ENCODE data around the gene FADS2.

FADS2 gene

GRCh38 chr11:61820174-61820573, 7.9 kb upstream of the FADS2 start:
- TF ChIP-seq GATA2 (IDR thresholded peaks at IDR 0.05; ENCODE audit: low read depth, low read length) (no peak), GATA3 (IDR thresholded peaks at IDR 0.05; ENCODE audit: low read depth, low read length) (no peak)

- TF ChIP-seq GATA3 (IDR thresholded peaks at IDR 0.05; ENCODE audit: low read depth, low read length), result no peak
- TF ChIP-seq GATA2 (IDR thresholded peaks at IDR 0.05; ENCODE audit: low read depth, low read length), result no peak
These were observed 1.1 kb upstream of the FADS2 start for GRCh38 chr11:61826930-61827570.

- TF ChIP-seq GATA2 (IDR thresholded peaks at IDR 0.05; ENCODE audit: low read depth, low read length) (no peak), GATA3 (IDR thresholded peaks at IDR 0.05; ENCODE audit: low read depth, low read length) (no peak)
These were observed 204 bp downstream of the FADS2 start for GRCh38 chr11:61828379-61828628.

GRCh38 chr11:61828629-61829407, 718 bp downstream of the FADS2 start:
- TF ChIP-seq GATA2 (IDR thresholded peaks at IDR 0.05; ENCODE audit: low read depth, low read length) (no peak), GATA3 (IDR thresholded peaks at IDR 0.05; ENCODE audit: low read depth, low read length) (no peak)

GRCh38 chr11:61829806-61830205, 1.7 kb downstream of the FADS2 start:
- TF ChIP-seq GATA3 (IDR thresholded peaks at IDR 0.05; ENCODE audit: low read depth, low read length), result no peak

GRCh38 chr11:61830237-61831105, 2.4 kb downstream of the FADS2 start:
- TF ChIP-seq GATA2 (IDR thresholded peaks at IDR 0.05; ENCODE audit: low read depth, low read length) (no peak), GATA3 (IDR thresholded peaks at IDR 0.05; ENCODE audit: low read depth, low read length) (no peak)

GRCh38 chr11:61832207-61832606, 4.1 kb downstream of the FADS2 start:
- TF ChIP-seq GATA2 (IDR thresholded peaks at IDR 0.05; ENCODE audit: low read depth, low read length), result no peak
- no peak for TF ChIP-seq GATA3 (IDR thresholded peaks at IDR 0.05; ENCODE audit: low read depth, low read length)

GRCh38 chr11:61832754-61833153, 4.7 kb downstream of the FADS2 start:
- no peak for TF ChIP-seq GATA3 (IDR thresholded peaks at IDR 0.05; ENCODE audit: low read depth, low read length)
- TF ChIP-seq GATA2 (IDR thresholded peaks at IDR 0.05; ENCODE audit: low read depth, low read length), result no peak

GRCh38 chr11:61833471-61833870, 5.4 kb downstream of the FADS2 start:
- TF ChIP-seq GATA3 (IDR thresholded peaks at IDR 0.05; ENCODE audit: low read depth, low read length), result no peak
- TF ChIP-seq GATA2 (IDR thresholded peaks at IDR 0.05; ENCODE audit: low read depth, low read length), result no peak

GRCh38 chr11:61833926-61834277, 5.8 kb downstream of the FADS2 start:
- TF ChIP-seq GATA2 (IDR thresholded peaks at IDR 0.05; ENCODE audit: low read depth, low read length) (no peak), GATA3 (IDR thresholded peaks at IDR 0.05; ENCODE audit: low read depth, low read length) (no peak)

GRCh38 chr11:61834278-61835048, 6.4 kb downstream of the FADS2 start:
- no peak for TF ChIP-seq GATA3 (IDR thresholded peaks at IDR 0.05; ENCODE audit: low read depth, low read length)
- TF ChIP-seq GATA2 (IDR thresholded peaks at IDR 0.05; ENCODE audit: low read depth, low read length), result no peak

- no peak for TF ChIP-seq GATA2 (IDR thresholded peaks at IDR 0.05; ENCODE audit: low read depth, low read length)
These were observed 8.1 kb downstream of the FADS2 start for GRCh38 chr11:61836193-61836592.

- TF ChIP-seq GATA3 (IDR thresholded peaks at IDR 0.05; ENCODE audit: low read depth, low read length), result no peak
- TF ChIP-seq GATA2 (IDR thresholded peaks at IDR 0.05; ENCODE audit: low read depth, low read length), result no peak
These were observed 9.4 kb downstream of the FADS2 start for GRCh38 chr11:61837411-61838005.

- TF ChIP-seq GATA2 (IDR thresholded peaks at IDR 0.05; ENCODE audit: low read depth, low read length), result no peak
- TF ChIP-seq GATA3 (IDR thresholded peaks at IDR 0.05; ENCODE audit: low read depth, low read length), result no peak
These were observed 10.4 kb downstream of the FADS2 start for GRCh38 chr11:61838501-61838900.
